NCI-H187 (cell line): Measurements from ENCODE around the gene CADPS2.

ENCODE experiments used
- DNase-seq, 2 experiments: peaks; one replicate each; lab custom pipeline; 2025; lab: John Stamatoyannopoulos, UW

The CADPS2 gene

GRCh38 chr7:122364761-122365280, 521.4 kb downstream of the CADPS2 start:
- DNase-seq = no peak

GRCh38 chr7:122363144-122363543, 523.1 kb downstream of the CADPS2 start:
- no peak for DNase-seq

GRCh38 chr7:122362473-122362872, 523.8 kb downstream of the CADPS2 start:
- no peak for DNase-seq

- DNase-seq = no peak
Measured at GRCh38 chr7:122354656-122355055, 531.6 kb downstream of the CADPS2 start.

GRCh38 chr7:122352454-122352853, 533.8 kb downstream of the CADPS2 start:
- no peak for DNase-seq

- no peak for DNase-seq
Measured at GRCh38 chr7:122350701-122351100, 535.6 kb downstream of the CADPS2 start.

- DNase-seq = no peak
Measured at GRCh38 chr7:122344303-122344620, 542.0 kb downstream of the CADPS2 start.

GRCh38 chr7:122343601-122344302, 542.5 kb downstream of the CADPS2 start:
- DNase-seq = no peak

GRCh38 chr7:122340427-122340826, 545.8 kb downstream of the CADPS2 start:
- DNase-seq = no peak

- no peak for DNase-seq
Measured at GRCh38 chr7:122339145-122339904, 546.9 kb downstream of the CADPS2 start.

- DNase-seq = no peak
Measured at GRCh38 chr7:122337011-122337410, 549.2 kb downstream of the CADPS2 start.

- no peak for DNase-seq
Measured at GRCh38 chr7:122329145-122329802, 557.0 kb downstream of the CADPS2 start.

GRCh38 chr7:122327969-122328368, 558.3 kb downstream of the CADPS2 start:
- no peak for DNase-seq

- DNase-seq = no peak
Measured at GRCh38 chr7:122316467-122317388, 569.5 kb downstream of the CADPS2 start.

- DNase-seq = no peak
Measured at GRCh38 chr7:122315507-122316466, 570.5 kb downstream of the CADPS2 start.

- no peak for DNase-seq
Measured at GRCh38 chr7:122314284-122314683, 572.0 kb downstream of the CADPS2 start.

- DNase-seq = no peak
Measured at GRCh38 chr7:122312789-122313188, 573.5 kb downstream of the CADPS2 start.

- DNase-seq = no peak
Measured at GRCh38 chr7:122311734-122312450, 574.4 kb downstream of the CADPS2 start.

- DNase-seq = no peak
Measured at GRCh38 chr7:122311050-122311700, 575.1 kb downstream of the CADPS2 start.
